ENCODE data around the gene RGS21.

RGS21 gene

GRCh38 chr1:192316942-192317450 lies at the start of gene RGS21:
Gene RGS21 (plus strand): TSS chr1:192316992. CDS start chr1:192343037, 26,045 bp downstream.
- H3K4me3 ChIP-seq (ENCODE audit: low read depth, low read length) = no peak within 1 kb of the TSS
- in situ Hi-C loops (cut with HindIII; ENCODE audit: low sequenced_read_pairs) = no loop called here
- DNase-seq (ENCODE audit: low read depth) = no peak
- TF ChIP-seq CTCF (IDR thresholded peaks at IDR 0.05; ENCODE audit: low read depth, low read length, missing control alignments) = no peak

GRCh38 chr1:192268468-192269052 lies 48.2 kb upstream of the RGS21 start:
- H3K4me3 ChIP-seq (ENCODE audit: low read depth, low read length) = no peak overlapping the region
- in situ Hi-C loops (cut with HindIII; ENCODE audit: low sequenced_read_pairs) = no loop called here
- no peak for DNase-seq (ENCODE audit: low read depth)
- no peak for TF ChIP-seq CTCF (IDR thresholded peaks at IDR 0.05; ENCODE audit: low read depth, low read length, missing control alignments)

GRCh38 chr1:192270398-192270797 lies 46.4 kb upstream of the RGS21 start:
- no peak overlapping the region for H3K4me3 ChIP-seq (ENCODE audit: low read depth, low read length)
- TF ChIP-seq CTCF (IDR thresholded peaks at IDR 0.05; ENCODE audit: low read depth, low read length, missing control alignments) = no peak
- DNase-seq (ENCODE audit: low read depth) = no peak
- in situ Hi-C loops (cut with HindIII; ENCODE audit: low sequenced_read_pairs) = no loop called here

GRCh38 chr1:192272732-192273131 lies 44.1 kb upstream of the RGS21 start:
- TF ChIP-seq CTCF (IDR thresholded peaks at IDR 0.05; ENCODE audit: low read depth, low read length, missing control alignments) = no peak
- no peak overlapping the region for H3K4me3 ChIP-seq (ENCODE audit: low read depth, low read length)
- DNase-seq (ENCODE audit: low read depth) = no peak
- in situ Hi-C loops (cut with HindIII; ENCODE audit: low sequenced_read_pairs) = no loop called here

- in situ Hi-C loops (cut with HindIII; ENCODE audit: low sequenced_read_pairs) = no loop called here
- TF ChIP-seq CTCF (IDR thresholded peaks at IDR 0.05; ENCODE audit: low read depth, low read length, missing control alignments) = no peak
- DNase-seq (ENCODE audit: low read depth) = no peak
- no peak overlapping the region for H3K4me3 ChIP-seq (ENCODE audit: low read depth, low read length)
Observed at GRCh38 chr1:192274588-192274987, 42.2 kb upstream of the RGS21 start.

- in situ Hi-C loops (cut with HindIII; ENCODE audit: low sequenced_read_pairs) = no loop called here
- DNase-seq (ENCODE audit: low read depth) = no peak
- TF ChIP-seq CTCF (IDR thresholded peaks at IDR 0.05; ENCODE audit: low read depth, low read length, missing control alignments) = no peak
- H3K4me3 ChIP-seq (ENCODE audit: low read depth, low read length) = no peak overlapping the region
Observed at GRCh38 chr1:192277635-192278034, 39.2 kb upstream of the RGS21 start.
